ENCODE measurements around the gene CARS1.

Gene CARS1

DNA sequence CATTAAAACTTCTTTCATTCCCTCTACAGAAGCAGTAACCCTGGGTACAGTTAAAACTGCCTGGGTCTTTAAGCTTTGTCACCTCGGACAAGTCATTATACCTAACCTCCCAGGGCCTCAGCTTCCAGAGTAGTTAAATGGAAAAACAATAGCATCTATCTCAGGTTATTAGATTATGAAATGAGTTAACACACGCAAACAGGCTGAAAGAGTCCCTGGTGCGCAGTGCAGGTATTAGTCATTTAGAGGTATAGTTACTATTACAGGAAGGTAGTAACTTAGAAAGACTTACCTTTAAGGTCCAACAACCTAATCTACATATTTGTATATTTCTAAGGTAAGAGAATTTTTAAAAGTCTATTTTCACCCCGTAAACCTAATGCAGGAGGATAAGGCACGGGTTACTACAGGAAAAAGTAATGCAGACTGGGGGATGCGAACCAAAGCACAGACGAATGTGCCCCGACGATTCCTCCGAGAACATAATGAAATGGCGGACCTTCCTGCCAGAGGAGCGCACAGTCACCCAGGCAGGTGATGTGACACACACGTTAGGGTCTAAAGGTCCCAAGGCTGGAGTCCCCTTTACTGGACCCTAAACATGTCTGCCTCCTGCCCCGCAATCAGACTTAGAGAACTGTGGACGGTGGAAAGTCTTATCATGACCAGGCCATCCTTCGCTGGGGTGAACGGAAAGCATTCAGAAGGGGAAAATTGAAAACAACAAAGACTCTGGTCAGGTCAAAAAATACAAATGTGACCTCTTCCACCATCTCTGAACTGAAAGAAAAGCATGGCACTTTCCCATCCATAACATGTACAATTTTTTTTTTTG lies 66.4 kb downstream of the CARS1 start:
- DNase-seq: no peak

DNA sequence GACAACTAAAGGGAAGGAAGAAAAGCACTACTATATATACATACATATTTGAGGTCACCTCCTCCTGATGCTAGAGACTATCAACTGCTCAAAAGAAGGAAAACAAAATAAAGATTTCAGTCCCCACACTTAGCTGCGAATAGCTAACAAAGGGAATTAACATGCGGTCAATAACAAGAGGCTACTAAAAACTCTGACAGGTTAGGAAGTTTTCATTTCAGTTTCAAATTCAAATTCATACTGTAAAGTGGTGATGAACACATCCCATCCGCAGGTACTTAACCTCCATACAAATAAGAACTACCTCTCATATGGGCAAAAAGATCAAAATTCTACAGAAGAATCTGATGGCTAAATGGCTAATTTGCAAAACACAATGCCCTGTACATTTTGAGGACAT lies 67.7 kb downstream of the CARS1 start:
- no peak for DNase-seq

DNA sequence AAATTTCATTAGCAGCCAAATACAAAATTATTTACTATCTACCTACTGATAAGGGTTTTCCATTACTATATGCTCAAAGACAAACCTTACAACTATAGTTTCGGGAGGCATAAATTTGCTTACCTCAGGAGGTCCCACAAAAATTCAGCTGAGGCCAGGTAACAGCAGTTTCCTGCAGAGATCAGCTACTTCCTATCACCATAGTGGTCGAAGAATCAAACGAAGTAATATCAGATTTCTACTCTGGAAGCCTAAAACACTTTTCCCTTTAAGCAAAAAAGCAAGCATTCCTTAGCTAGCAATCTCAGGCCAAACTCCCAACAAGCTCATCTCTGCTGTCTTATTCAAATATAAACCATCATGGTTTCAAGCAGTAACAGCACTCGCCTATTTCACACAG lies 68.2 kb downstream of the CARS1 start:
- DNase-seq: no peak

DNA sequence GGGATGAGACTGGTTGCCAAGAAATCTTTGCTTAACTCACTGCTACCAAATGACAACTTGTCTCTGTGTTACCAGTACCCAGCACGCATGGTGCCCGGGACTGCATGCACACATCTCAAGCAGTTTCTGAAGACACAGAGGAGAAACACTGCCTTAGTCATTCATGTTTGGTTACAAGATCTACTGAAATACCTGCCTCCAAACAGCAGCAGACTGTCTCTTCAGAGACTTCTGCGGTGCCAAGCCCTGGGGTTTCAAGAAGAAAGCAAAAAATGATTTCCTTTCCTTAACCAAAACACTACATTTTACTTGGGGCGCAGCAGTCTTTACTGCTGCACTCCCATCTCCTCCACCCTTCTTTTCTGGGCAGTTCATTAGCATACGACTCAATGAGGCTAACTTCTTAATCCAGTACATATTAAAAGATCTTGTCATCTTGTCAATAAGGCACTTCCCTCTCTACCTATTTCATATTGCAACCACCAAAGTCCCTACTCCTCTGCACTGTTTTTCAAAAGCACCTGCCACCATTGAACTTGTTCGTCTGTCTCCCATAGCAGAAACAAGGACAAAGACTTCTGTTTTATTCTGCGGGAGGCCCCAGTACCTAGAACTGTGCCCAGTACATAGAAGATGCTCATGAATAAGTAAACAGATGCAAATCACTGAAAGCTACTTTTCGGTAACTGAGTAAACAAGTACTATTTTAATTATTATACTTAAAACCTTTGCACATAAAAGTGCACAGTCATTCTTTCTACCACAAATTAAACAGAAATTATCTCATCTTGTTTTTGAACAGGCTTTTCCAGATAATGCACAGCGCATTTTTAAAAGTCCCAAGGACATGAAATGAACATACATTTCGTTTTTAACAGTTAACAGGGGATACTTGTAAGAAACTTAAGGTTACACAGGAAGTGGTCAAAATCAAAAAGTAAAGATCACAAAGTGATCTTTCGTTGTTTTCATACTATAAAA lies 69.1 kb downstream of the CARS1 start:
- no peak for DNase-seq

DNA sequence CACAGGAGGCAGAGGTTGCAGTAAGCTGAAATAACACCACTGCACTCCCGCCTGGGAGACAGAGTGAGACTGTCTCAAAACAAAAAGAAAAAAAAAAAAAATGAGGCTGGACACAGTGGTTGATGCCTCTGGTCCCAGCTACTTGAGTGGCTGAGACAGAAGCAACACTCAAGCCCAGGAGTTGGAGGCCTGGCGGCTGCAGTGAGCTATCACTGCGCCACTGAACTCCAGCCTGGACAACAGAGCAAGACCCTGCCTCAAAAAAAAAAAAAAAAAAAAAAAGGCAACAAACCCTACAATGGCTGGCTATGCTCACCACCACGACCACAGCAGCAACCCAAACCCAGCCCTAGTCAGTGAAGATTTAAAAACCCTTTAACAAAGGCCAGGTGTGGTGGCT lies 73.3 kb downstream of the CARS1 start:
- no peak for DNase-seq

DNA sequence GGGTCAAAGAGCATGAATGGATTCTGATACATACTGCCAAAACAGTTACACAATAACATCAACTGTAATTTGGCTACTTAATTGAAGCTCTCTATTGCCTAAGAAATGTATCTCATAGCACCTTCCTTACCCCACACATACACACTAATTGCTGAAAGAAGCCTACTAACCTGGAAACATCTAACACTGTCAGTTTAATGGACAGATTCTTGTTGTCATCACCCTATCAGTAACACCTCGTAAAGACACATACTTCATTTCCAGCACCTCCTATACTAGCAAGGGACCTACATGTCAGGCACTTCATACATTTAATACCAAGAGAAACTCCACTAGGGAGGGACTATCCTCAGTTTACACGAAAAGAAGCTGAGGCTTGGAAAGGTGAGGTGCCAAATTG lies 75.0 kb downstream of the CARS1 start:
- no peak for DNase-seq

DNA sequence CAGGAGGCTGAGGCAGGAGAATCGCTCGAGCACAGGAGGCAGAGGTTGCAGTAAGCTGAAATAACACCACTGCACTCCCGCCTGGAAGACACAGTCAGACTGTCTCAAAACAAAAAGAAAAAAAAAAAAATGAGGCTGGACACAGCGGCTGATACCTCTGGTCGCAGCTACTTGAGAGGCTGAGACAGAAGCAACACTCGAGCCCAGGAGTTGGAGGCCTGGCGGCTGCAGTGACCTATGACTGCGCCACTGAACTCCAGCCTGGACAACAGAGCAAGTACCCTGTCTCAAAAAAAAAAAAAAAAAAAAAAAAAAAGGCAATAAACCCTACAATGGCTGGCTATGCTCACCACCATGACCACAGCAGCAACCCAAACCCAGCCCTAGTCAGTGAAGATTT lies 76.1 kb downstream of the CARS1 start:
- no peak for DNase-seq

DNA sequence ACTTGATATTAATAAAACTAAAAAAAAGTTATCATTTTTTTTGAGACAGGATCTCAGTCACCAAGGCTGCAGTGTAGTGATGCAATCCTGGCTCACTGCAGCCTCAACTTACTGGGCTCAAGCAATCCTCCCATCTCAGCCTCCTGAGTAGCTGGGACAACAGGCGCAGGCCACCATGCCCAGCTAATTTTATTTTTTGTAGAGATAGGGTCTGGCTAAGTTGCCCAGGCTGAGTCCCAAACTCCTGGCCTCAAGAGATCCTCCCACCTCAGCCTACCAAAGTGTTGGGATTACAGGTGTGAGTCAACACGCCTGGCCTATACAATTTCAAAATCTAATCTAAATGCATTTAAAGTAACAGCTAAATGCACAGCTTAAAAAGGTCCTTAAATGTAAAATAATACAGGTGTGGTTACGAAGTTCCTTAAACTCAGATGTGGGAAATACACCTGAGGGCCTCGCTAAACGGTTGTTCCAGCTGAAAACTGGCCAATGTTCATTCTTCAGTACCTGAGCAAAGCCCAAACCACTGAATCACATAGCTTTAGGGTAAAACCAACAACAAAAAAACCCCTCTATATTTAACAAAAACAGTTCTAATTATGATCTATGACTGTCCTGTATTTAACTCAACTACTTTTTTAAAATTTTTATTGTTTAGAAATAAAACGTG lies 76.9 kb downstream of the CARS1 start:
- no peak for DNase-seq

DNA sequence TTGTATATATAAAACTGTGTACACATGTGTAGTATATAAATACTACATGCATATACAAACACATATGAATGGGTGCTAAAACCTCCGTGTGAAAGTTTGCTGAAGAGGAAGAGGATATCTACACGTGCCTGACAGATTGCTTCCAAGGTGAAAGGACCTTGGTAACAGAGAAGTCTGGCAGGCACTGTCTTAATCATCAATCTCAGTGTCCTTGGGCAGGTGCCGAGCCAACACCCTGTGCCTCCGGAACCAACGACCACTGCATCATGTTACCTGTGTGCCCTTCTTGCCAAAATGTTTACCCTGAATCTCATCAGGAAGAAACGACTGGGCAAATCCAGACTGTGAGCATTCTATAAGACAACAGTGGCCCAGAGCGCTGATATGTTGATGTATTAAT lies 80.1 kb downstream of the CARS1 start:
- no peak for DNase-seq

DNA sequence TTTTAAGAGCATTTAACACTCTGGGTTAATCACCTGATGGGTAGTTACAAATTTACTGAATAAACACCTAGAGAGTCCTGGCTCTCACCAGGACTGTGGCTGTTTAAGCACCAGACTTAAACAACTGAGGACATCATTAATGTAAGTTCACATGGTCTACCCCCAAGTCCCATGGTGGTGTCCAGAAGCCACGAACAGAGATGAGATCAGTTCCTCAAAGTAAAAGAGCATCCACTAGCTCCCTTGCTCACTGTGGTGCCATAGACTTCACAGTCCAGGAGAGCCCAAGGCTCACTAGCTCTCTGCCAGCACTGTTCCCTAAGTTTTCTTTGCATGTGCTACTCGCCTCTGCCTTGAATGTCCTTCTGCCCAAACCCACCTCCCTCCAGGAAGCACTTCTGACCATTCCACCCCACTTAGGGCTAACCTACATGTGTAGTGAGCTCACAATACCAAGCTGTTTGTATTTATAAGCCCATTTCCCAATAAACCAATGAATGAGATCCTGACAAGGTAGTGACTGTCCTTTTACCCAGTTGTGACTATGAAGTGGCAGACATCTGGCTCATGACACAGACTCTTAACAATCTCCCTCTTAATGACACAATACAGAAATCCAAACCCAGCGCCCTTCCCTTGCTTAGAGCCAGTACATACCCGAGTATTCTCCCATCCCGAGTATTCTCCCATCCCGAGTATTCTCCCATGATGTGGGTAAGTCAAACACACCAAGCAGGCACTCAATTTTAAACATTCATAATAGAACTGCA lies 80.7 kb downstream of the CARS1 start:
- DNase-seq: no peak

DNA sequence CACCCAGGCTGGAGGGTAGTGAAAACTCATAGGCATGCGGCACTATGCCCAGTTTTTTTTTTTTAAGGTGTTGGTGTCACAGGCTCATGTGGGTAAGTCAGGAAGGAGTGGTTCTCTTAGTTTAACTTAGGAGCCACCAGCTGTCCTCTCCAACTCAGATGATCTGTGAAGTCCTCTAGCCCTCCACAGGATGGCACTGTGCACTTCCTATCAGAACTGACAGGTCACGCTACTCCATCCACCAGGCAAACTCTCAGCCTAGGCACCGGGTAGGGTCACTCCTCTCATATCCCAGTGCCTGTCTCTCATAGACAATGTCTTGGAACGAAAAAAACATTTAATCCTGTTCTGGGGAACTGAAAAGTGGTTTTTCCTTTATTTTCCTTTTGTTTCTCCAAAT lies 81.6 kb downstream of the CARS1 start:
- no peak for DNase-seq

DNA sequence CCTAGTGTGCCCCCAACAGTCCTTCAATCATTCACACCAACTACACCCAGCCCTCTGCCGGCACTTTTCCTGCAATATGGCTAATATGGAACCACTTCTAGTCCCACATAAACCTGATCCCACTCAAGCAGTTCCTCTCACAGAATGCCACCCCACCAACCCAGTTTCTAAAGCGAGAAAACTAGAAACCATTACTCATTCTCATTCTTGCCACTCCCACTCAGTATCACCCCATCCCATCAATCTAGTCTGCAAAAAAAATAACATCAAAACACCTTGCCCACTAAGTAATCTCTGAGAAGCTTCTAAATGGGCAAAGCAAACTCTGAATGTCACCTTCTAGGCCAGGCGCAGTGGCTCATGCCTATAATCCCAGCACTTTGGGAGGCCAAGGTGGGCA lies 83.0 kb downstream of the CARS1 start:
- no peak for DNase-seq

DNA sequence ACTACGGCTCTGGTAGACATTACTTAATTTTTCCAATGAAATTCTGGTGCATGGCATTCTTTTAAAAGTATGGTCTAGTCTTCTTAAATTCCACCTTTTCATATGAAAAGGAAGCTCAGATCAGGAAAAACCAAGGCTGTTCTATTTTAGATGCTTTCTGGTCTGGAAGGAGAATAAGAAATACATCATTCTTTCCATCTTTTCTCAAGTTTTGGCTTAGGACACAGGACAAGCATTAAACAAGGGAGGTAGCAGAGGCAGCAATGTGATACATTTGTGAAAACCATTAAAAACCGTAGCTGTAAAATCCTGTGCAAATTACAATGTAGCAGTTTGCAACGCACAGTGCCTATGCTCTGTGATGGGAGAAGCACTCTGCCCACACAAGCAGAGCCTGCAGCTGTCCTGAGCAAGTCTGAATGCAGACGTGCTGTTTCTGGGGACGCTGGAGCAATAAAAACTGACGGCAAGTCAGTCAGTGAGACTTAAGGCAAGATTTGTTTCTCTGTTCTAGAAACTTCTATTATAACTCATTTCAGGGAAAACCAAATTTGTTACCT lies 88.8 kb downstream of the CARS1 start:
- DNase-seq: no peak

DNA sequence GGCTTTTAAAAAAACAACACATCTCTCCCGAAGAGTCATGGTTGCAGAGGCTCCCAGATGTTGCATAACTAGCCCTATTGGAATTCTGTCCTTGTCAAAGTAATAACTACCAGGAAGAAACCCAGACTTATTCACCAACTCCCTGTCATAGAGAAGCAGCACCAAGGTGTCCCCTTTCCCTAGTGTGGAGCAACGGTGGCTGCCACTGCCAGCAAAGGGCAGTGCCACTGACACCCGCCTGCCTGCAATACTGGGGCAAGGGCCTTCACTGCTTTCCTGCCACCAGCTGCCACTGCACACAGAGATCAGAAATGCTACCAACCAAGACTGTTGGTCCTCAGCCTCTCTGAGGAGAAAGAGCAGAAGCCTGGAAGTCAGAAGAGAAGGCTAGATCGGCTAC lies 92.4 kb downstream of the CARS1 start:
- no peak for DNase-seq

DNA sequence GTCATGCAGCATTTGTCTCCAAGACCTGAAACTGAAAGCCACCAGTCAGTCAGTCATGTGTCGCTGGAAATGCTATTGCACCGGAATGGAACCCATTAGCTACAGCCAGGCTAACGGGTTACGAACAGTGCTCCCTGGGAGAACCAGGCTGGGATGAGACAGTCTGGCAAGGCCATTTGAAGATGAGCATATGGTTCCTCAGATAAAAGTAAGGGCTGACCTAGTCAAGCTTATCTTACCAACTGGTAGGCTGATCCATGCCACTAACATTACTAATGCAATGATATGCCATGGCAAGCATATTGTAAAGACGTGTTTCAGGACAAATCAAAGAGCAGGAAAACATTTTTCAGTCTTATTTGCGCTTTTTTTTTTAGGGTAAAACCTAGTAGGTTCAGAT lies 93.5 kb downstream of the CARS1 start:
- no peak for DNase-seq

DNA sequence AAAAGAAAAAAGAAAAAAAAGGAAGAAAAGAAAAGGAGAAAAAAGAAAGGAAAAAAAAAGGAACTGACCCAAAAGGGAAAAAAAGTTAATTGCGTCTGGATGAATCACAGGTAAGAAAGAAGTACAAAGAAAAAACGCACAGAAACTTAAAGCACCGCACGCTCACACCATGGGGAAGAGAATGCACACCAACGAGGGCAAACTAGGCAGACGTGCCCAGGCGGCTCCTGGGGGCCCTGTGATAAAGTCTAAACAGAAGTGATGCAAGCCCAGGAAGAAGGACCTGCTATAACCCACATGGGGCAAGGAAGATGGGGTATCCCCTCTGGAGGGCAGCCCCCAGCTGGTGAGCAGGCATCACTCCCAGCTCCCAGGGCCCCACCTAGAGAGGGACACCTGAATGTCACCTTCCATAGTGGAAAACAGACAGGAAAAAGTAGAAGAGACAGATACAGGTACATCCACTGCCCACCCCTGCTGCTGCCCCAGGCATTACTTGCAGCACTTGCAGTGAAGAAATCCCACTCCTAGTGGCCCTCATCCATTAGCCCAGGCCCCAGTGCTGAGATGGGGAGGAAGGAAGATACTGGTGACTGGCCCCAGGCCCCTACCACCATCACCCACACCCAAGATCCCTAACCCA lies 94.0 kb downstream of the CARS1 start:
- DNase-seq: no peak

DNA sequence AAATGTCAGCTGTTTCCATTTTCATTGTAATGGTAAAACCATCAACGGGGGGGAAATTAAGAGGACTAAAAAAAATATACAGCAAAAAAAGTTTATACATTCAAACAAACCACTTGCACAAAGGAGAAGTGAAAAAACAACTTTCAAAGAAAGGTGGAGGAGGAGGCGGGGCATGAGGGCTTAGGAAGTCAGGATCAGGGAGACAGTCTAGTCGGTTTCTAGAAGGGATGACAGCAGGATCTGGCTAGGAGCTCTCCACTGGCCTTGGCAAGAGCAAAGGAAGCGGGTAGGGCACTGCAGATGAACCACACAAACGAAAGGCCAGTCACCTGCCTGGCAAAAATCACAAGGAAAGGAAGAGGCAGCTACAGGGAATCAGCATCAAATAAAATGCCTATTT lies 96.1 kb downstream of the CARS1 start:
- DNase-seq: no peak

DNA sequence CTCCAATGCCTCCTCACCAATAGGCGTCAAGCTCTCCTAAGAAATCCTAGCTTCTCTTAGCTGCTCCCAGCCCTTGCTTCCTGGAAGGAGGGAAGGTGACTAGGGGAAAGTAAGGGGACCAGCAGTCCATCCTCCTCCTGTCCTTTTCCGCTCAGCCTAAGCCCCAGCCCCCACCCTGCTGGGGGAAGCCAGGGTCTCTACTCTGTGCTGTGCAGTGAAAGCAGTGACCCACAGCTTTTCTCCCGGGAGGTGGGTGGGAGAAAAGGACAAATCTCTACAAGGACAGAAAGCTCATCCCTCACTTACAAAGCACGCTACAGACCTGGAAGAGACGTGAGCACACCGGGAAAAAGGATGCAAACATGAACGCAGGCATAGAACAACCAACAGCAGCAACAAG lies 97.1 kb downstream of the CARS1 start:
- no peak for DNase-seq

DNA sequence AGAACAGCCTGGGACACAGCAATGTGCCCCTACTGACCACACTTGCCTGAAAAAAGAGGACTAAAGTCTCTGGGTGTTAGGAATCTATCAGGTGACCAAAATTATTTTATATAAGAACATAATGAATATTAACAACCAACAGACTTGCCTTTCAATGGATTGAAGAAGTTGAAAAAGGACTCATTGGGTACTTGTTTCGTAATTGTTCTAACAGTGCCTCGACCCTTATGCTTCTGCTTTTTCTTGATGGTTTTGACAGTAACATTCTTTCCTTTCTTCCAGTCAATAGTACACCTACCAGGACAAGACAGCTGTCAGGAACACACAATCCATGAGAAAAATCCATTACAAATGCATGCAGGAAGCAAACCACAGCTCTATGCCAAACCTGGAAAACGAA lies 99.0 kb downstream of the CARS1 start:
- DNase-seq: no peak

DNA sequence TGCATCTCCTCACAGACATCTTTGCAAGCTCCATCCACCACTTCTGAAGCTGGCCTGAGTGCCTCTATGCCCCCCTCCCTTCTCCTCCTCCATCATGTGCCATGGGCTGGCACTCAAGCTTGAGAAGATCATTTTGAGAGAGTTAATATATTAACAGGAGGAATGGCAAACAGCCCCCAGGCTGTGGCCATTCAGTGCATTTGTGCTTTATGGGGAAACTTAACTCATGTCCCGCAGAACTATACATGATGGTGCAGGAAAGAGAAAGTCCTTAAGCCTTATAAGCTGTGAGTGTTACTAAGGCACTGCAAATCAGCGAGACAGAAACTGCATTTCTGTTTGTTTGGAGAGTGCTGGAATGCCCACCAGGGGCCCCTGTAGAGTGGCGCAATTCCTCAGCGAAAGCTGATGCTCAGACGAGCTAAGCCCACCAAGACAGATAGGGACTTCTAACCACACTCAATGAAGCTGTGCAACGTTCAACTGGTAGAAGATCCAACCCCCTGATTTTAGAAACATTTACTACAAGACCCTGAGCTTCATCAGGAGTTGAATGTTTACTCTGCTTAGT lies 101.2 kb downstream of the CARS1 start:
- DNase-seq: no peak

DNA sequence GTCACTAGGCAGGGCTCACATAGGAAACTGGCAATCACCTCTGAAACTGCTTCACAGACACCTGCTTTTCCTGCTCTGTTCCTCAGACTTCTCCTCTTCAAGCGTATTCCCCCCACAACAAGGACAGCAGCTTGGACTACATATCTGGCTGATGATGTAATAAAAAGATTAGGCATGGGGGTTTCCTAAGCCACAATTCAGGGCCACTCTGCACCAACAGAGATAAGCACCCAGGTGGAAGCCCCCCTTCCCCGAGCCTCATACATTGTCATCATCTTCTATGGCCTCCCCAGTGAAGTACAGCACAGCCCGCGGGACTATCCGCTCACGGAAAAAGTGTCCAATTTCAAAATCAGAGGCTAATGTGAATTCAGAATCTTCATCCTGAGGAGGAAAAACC lies 103.0 kb downstream of the CARS1 start:
- no peak for DNase-seq

DNA sequence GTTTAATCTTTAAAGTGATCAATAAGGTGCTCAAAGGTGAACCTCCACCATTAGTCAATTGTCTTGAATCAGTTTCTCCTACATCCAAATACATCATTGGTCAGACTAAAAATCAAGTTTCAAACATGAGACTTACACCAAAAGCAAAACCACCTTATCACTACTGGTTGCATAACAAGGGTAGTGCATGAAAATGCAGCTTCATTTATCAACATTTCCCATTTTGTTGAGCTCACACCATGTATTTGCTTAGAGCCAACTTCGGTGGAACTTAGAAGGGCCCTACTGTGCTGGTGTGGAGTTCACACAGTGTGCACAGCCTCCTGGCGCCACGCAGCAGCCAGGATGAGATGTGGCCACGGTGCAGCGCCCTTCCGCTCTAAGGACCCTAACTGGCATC lies 104.9 kb downstream of the CARS1 start:
- DNase-seq: no peak

Data from NCI-H1105 (cell line).